GM19397 (cell line): ENCODE data around the gene WDR54.
"Not testable (repeated sequence)": the region's sequence is repeated elsewhere in the genome, so short reads cannot be mapped to it uniquely, and the experiment has no call there.

Source experiments
- ATAC-seq: cut with Tn5 transposase; IDR thresholded peaks from one replicate; pipeline ENCODE4 v1.9.1; 2021; ENCODE audit warnings: mild to moderate bottlenecking, moderate library complexity; ENCODE audit not compliant: unreplicated experiment

WDR54 gene

DNA sequence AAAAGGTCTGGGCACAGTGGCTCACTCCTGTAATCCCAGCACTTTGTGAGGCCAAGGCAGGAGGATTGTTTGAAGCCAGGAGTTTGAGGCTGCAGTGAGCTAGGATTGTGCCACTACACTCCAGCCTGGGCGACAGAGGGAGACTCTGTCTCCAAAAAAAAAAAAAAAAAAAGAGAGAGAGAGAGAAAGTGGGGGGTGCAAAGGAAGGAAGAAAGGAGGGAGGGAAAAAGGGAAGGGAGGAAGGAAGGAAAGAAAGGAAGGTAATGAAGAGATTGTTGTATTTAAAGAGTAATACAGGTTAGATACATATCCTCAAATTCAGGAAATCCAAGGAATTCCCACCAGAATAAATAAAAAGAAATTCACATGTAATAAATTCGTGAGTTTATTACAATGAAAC lies 19.6 kb upstream of the WDR54 start:
- no peak for ATAC-seq

DNA sequence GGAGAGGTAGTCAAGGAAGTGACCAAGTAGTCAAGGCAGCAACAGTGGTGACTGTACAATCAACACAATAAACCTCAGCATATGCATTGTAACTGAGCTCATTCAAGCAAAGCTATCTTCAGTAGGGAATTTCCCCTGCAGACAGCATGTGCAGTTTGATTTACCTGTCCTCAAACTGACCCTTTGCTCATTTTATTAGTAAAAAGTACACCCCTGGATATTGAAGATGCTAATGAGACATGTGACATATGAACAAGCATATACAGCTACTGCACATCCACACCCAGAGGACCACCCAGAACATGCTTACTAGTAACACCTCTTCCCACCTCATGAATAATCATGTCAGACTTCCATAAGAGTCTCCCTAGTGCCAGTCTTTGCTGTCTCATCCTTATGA lies 15.5 kb upstream of the WDR54 start:
- no peak for ATAC-seq

DNA sequence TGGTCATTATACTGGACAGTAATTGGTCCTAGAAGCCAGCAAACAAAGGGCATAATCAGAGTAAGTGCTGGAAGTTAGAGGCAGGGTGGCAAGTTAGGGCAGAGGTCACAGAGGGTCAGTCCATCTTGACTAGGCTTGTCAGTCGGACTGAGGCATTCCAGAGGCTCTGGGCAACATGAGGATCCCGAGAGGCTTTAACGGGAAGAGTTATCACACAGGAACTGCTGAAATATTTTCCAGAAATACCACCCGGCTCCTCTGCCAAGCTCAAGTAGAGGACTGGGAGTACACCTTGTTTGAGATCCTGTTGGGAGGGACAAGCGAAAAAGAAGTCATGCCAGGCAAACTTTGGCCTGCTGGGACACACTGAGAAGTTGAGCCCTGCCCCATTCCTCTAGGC lies 13.8 kb upstream of the WDR54 start:
- no peak for ATAC-seq

DNA sequence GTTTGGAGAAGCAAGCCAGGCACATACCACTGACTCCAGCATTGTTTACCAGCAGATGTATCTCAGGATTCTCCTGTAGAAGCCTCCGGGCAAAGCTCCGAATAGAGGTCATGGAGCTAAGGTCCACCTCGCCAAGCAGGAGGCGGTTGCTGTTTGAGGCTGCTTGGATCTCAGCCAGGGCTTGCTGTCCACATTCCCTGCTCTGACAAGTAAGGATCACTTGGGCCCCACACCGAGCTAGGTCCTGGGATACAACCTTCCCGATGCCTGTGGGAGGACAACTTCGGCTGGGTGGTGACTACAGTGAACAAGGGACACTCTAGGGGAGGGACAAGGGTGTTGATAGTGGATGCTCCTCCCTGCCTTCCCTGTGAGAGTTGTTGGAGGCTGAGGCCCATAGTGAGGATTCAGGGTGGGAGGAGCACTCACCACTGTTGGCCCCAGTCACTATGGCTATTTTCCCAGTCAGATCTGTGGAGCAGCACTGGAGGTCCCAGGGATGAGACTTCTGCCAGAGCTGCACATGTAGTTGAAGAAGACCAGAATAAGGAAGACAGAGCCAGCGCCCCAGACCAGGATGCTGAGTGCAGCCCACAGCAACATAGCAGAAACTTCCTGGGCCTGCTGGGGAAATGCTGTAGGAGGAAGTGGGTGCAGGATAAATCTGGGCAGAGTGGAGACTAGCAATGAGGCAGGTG lies 8.4 kb upstream of the WDR54 start:
- no peak for ATAC-seq

DNA sequence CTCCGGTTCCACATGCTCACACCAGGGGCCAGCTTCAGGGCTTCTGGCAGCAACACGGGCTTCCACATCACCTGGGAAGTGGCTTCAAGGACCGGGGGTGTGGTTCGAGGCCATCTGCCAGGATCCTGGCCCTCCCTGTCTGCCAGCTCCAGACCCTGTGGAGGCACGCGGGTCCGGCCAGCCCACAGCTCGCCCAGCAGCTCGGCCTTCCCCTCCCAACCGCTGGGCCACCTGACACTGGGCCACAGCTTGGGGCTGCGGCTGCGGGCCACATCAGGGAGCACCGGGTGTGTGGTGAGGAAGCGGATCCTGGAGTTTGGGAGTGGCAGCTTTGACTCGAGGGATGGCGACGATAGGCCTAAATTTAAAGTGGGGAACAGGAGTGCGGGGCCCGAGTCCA lies 7.1 kb upstream of the WDR54 start:
- no peak for ATAC-seq

DNA sequence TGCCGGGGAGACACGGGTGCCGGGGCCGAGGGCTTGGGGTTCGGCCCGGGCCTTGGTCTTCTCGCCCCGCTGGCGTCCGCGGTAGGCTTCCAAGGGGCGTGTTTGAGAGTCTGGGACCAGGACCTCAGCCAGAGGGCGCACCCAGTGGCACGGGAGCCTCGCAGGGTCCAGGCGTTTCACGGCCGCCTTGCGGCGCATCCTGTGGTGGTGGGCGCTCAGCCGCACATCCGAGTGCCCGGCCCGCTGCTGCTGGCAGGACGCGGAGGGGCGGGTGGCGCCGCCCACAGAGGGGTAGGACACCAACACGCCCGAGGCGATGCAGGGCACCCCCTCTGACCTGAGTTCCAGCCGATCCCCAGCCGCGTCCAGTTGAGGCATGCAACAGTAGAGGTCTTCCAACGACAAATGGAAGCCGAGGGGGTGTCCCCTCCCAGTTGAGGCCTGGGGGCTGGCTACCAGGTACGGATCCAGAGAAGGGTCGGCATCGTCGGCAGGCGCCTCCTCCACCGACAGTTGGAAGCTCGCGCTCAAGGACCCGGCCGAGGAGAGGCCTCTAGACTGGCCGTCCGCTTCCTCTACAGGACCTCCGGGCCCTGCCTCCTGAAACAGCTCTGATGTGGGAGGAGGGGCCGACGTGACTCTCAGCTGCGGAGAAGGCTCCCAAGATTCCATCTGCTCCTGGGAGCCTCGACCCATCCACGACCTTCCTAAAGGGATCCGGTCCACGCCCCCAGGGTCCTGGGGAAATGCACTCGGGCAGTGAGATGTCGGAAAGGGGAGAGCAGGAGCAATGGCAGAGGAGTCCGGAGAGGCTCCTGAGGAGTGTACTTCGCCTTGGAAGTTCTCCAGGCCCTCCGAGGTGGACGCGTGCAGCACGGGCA lies 6.4 kb upstream of the WDR54 start:
- ATAC-seq: peak; percentile 62

DNA sequence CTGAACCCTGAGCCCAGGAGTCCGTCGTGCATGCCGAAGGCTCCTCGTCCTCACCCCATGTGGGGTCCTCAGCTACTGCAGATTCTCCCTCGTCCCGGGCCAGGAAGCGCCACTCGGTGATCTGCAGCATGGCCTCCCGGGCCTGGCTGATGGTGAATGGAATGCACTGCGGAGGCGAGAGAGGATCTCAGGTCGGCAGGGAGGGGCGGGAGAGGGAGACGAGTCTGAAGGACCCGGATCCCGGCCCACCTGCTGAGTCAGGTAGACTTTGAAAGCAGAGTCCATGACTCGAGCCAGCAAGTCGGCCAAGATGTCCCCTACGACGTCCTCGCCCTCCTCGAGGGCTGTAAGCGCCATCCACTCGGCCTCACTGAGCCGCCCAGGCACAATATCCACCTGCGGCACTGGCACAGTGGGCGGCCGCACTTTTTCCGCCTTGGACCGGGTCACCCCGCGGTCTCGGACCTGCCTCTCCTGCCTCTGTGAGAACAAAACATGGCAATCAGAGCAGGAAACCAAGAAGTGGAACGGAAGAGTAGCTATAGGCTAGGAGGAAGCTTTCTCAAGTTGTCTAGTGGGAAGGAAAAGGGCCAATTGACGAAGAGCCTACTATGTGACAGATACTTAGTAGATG lies 5.7 kb upstream of the WDR54 start:
- ATAC-seq: peak; percentile 11

DNA sequence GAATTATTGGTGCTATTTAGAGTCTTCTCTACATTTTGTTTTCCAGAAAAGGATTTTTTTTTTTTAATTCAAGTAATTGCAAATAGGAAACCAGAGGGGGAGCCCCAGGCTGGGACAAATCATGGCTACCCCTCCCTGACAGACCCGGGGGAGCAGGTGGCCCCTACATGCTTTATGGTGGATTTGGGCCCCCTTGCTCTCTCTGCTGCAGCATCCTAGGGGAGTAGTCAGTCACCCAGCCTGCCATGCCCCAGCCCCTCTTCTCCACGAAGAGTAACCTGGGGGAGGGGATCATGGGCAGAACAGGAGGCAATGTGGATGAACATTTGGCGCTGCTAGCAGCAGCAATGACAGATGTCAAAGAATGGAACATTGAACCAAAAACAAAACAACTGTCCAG lies 4.8 kb upstream of the WDR54 start:
- ATAC-seq: no peak

DNA sequence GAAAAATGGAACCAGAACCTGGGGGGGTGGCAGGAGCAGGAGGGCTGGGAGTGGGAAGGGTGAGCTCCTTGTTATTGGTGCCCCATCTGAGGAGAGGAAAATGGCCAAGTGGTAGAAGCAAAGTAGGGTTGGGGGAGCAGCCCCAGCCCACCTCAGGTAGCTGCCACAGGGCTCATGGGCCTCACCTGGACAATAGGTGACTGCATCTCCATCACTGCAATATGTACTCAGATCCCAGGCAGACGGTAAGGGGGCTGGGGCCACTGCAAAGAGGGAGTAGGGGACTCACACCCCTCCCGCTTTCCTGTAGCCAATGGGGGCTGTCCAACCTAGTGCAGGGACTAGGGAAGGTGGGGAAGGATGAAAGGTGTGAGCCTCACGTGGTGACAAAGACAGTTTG lies 4.3 kb upstream of the WDR54 start:
- no peak for ATAC-seq

DNA sequence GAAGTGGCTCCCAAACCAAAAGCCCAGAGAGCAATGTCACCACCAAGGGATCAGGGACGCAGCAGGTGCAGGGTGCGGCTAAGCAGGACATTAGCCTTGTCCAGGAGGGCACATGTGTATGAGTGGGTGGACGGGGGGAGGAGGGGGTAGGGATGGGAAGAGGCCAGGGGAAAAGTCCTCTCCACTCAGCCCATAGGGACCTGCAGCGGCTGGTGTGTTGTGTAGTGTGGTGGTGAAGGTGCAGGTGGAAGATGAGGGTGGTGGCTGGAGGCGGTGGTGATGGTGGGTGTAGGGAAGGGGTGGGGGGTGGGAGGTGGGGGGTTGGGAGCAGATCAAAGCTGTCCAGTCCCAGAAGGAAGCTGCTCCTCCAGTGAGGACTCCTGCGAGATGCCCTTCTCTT lies 3.8 kb upstream of the WDR54 start:
- ATAC-seq: no peak

DNA sequence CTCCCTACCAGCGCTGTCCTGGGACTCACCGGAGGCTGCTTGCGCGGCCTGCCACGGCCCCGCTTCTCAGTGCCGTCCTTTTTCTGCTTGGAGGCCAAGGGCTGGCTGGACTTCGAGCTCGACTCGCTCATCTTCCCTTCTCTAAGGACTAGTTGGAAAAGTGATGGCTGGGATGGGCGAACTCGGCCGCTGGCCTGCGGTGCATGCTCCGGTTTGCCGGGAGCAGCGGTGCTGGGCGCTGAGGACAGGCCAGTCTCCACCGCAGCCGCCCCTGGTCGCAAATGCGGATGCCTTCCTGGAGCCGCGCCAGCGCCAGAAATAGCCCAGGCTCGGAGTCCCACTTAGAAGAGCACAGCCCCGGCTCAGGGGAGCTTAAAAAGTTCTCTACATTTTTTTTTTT lies 3.2 kb upstream of the WDR54 start:
- ATAC-seq: no peak

DNA sequence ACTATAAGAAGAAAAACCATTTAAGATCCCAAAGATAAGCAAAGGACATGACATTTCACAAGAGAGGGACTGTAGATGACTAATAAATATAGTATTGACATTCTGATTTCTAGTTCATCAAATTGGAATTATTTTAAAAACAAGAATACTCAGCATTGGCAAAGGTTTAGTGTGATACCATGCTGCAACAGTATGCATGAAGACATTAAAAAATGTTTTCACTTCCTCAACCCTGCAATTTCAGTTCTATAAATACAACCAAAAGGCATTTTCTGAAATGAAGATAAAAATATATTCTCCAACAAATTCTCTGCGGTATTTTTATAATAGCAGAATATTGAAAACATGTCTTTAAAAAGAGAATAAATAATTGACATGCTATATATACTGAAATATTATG lies 2.2 kb upstream of the WDR54 start:
- ATAC-seq: no peak

DNA sequence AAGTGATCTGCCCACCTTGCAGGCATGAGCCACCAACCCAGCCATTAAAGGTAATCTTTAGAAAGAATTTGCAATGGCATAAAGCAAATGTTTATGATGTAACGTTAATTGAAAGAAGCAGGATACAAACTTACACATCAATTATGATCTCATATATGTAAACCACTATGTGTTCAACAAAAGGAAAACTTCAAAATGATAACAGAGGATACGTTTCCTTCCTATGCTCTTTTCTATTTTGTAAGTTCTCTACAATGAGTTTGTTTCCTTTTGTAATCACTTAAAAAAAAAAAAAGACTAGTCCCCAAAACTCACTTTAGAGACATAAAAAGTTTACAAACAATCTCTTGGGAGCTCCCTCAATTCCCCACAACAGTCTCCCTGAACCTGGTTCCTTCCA lies 1.5 kb upstream of the WDR54 start:
- ATAC-seq: no peak

DNA sequence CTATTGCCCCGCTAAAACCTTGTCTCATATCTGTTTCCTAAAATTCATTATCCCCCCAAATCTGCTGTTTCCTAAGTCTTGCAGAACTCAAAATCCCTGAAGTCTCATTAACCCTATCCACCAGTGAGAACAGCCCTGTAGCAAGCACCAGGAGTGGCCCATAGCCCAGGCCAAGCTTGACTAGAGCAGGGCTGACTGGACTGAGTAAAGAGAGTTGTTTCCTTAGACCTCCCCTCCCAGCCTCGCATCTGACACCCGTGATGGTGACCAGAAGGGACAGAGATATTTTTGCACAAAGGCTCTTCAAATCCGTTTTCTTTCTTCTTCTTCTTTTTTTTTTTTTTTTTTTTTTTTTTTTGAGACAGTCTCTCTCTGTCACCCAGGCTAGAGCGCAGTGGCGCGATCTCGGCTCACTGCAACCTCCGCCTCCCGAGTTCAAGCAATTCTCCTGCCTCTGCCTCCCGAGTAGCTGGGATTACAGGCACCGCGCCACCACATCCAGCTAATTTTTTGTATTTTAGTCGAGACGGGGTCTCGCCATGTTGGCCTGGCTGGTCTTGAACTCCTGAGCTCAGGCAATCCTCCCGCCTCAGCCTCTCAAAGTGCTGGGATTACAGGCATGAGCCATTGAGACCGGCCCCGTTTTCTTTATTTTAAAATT lies 957 bp upstream of the WDR54 start:
- not testable (repeated sequence) for ATAC-seq

DNA sequence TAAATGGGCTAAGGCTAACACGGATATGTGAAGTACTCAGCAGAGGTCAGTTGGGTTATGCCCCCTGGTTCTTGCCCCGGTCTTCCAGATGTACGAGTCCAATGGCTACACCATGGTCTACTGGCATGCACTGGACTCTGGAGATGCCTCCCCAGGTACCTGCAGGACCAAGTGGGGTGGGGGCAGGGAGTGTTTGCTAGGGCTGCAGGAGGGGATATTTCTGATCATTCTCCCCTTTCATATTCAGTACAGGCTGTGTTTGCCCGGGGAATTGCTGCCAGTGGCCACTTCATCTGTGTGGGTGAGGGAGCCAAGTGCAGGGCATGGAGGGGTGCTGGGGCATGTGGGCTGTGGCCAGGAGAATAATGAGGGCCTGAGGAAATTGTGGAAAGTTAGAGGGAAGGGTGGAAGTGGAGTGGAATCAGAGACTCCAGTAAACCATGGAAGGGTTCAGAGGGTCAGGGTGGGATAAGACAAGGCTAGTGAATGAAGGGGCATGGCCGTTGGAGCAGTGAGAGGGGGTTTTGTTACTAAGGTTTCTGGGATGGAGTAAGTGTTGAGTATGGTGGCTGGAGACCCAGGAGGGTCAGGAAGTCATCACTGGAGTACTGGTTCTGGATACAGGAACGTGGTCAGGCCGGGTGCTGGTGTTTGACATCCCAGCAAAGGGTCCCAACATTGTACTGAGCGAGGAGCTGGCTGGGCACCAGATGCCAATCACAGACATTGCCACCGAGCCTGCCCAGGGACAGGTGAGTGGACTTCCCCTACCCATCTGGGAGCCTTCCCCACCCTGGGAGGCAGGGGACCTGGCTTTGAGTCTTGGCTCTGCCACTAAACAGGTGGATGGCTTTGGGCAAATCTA lies 1.9 kb downstream of the WDR54 start:
- ATAC-seq: no peak

DNA sequence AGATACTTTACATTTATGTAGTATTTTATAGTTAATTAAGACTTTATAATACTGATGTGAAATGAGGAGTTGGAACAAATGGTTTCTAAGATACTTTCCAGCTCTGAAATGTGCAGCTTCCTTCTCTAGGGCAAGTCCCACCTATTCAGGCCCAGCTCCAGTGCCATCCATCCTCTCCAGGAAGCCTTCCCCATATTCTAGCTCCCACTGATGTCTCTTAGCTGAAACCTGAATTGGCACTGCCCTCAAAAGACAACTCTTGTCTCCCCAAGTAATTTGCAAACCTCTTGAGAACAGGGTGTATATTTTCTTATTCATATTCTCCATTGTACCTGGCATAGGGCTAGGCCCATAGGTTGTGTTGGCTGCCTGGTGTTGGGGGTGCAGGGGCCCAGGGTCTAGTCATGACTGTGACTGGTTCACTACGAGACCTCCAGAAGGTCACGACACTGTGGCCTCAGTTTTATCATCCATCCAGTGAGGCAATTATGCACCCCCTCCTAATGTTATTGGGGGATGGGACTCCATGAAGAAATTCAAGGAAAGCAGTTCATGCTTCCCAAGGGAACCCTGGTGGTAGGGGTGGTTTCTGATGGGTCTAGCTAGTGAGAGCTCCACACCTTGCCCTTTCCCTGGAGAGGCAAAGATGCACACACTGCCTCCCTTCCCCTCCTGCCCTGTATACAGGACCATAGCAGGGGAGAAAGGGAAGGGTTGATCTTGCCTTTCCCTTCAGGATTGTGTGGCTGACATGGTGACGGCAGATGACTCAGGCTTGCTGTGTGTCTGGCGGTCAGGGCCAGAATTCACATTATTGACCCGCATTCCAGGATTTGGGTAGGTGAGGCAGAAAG lies 2.8 kb downstream of the WDR54 start:
- no peak for ATAC-seq

DNA sequence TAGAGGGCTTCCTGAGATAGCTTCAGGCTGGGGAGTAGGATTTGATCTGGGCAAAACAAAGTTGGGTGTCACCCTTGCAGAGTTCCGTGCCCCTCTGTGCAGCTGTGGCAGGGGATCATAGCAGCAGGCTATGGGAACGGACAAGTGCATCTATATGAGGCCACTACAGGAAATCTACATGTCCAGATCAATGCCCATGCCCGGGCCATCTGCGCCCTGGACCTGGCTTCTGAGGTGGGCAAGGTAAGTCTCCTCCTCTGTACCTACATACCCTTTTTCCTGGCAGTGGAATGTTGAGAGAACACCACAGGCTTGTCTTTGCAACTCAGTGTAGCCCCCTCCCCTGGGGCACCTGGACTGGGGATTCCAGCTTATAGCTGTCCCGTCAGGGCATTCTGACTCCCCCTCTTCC lies 3.5 kb downstream of the WDR54 start:
- ATAC-seq: no peak

DNA sequence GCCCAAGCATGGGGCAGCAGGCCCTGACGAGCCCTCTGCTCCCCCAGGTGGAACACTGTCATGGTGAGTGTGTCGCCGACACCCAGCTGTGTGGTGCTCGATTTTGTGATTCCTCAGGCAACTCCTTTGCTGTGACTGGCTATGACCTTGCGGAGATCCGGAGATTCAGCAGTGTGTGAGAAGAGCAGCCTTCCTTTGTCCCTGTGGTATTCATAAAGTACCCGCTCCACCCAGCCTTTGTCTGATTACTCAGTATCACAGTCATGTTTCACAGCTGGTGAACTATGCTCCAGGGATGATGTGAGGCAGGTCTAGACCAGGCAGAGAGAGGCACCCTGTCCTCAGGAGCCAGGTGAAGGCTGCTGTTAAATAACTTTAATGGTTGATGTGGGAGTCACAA lies 4.0 kb downstream of the WDR54 start:
- no peak for ATAC-seq

DNA sequence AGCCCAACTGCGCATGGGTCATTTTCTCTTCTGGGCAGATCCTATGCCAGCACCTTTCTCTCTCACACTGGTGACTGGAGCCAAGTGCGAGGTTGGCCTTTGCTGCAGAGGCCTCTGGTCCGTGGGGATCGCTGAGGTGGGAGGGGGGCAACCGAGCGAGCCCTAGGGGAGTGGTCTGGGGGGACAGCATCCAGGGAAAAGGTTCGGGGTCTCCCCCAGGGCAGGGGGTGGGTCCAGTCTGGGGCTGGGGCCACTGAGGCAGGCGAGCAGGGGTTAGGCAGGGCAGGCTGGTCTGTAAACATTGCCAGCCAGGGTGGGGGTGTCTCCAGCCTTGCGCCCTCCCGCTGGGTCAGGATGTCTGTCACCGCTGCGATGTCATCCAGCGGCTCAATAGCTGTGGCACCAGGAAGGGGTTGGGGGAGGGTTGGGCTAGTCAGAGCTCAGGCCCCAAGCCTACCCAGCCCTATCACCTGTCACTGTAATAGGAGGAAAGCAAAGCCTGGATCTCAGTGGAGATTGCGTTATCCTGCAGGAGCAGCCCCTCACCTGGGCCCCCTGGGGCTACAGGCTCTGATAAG lies 4.7 kb downstream of the WDR54 start:
- no peak for ATAC-seq
